Cortex of kidney (tissue), 1 donor: ENCODE results near the gene NAV2.
"Not testable (repeated sequence)": the region's sequence is repeated elsewhere in the genome, so short reads cannot be mapped to it uniquely, and the experiment has no call there.

Source experiments
- DNase-seq: peaks from one replicate; lab custom pipeline; 2025; lab: John Stamatoyannopoulos, UW

NAV2 gene

DNA sequence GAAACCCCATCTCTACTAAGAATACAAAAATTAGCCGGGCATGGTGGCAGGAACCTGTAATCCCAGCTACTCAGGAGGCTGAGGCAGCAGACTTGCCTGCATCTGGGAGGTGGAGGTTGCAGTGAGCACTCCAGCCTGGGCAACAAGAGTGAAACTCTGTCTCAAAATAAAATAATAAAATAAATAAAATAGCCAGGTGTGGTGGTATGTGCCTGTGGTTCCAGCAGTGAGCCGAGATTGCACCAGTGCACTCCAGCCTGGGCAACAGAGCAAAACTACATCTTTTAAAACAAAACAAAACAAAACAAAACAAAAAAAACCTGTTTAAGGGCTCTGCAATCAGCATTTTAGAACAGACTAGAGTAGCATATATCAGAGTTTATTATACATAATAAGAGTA lies 214.8 kb downstream of the NAV2 start:
- DNase-seq: not testable (repeated sequence)

DNA sequence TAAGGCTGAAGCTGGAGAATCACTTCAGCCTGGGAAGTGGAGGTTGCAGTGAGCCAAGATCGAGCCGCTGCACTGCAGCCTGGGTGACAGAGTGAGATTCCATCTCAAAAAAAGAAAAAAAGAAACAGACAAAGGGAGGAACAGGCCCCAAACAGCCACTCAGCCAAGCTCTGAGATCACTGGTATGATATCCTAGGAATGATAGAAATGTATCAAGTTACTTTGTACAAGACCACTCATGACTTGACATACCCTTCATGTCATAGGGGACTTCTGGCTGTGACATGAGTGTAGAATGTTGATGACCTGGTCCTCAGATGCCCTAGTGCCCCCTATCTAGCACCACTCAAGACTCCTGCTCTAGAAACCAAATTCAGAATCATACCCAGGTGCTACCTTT lies 216.5 kb downstream of the NAV2 start:
- DNase-seq: no peak

DNA sequence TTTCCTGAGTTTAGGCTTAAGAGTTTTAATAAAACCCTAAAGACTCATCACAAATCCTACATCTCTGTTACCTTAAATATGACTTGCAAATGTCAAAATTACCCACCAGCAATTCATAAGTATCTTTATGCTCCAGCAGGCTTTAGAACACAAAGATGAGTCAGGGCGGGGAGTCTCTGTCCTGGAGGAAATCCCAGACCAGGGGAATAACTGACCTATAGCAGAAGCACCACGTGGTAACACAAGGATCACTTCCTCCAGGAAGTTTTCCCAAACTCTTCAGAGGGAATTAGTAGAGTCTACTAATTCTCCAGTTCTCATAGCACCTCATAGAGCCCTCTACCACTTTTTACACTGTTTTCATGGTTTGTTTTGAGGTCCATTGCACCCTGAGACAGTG lies 217.0 kb downstream of the NAV2 start:
- DNase-seq: no peak

DNA sequence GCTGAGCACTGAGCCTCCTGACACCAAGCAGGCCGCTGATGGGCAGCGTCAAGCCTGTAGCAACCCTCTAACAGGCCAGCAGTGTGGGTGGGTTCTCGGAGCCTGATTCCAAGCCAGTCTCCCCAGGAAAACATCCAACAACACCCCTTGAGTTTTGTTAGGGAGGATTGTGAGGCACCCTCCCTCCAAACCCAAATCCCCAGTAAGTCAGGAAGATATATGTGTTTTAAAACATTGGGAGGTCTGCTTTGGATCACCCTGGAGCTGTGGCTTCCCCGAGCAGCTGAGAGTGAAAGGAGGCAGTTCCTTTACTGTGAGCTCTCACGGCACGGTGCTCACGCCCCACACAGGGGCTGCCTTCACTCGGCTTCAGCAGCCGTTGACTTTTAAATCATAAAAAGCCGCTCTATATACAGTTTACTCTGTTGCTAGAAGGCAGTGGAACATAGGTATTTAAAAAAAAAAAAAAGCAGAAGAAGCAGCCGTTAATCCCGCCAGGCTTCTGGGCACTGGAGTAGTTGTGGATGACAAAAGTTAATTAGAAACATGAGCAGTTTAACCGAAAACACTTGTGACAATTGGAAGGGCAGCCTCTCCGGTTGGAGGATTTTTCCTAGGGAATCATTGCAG lies 218.6 kb downstream of the NAV2 start:
- no peak for DNase-seq

- no peak for DNase-seq
Measured at GRCh38 chr11:19931771-19932369, 219.2 kb downstream of the NAV2 start.

GRCh38 chr11:19933132-19933735 lies 220.6 kb downstream of the NAV2 start:
- no peak for DNase-seq

DNA sequence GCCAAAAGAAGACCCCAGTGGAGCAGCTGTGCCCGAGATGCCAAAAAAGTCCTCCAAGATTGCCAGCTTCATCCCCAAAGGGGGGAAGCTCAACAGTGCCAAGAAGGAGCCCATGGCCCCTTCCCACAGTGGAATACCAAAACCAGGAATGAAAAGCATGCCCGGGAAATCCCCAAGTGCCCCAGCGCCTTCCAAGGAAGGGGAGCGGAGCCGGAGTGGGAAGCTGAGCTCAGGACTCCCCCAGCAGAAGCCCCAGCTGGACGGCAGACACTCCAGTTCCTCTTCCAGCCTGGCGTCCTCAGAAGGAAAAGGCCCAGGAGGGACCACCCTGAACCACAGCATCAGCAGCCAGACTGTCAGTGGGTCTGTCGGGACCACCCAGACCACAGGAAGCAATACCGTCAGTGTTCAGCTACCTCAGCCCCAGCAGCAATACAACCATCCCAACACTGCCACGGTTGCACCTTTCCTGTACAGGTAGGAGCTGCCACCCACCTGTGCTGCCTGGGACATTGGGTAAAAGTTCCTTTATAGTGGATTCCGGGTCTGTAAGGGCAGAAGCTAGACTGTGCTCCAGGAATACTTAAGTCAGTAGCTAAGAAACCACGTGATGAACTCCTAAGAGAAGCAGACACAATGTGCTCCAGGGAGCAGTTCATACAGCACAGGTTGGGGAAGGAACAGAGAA lies 221.3 kb downstream of the NAV2 start:
- no peak for DNase-seq

GRCh38 chr11:19934828-19935259 lies 222.2 kb downstream of the NAV2 start:
- DNase-seq: no peak

DNA sequence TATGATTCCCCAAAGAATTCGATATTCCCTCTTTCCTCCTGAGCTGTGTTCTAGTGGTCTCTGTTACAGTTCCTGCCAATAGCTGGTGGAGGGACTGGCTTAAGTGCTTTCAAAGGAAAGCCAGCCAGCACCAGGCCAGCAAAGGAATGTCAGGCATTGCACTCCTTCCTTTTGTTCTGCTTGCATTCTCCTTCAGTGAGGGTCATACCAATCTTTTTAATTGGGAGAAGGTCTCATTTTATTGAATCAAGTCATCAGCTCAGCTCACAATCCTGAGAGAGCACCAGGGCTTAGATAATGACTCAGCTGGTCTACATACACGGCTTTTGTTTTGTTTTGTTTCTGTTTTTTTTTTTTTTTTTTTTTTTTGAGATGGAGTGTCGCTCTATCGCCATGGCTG lies 222.9 kb downstream of the NAV2 start:
- DNase-seq: no peak

DNA sequence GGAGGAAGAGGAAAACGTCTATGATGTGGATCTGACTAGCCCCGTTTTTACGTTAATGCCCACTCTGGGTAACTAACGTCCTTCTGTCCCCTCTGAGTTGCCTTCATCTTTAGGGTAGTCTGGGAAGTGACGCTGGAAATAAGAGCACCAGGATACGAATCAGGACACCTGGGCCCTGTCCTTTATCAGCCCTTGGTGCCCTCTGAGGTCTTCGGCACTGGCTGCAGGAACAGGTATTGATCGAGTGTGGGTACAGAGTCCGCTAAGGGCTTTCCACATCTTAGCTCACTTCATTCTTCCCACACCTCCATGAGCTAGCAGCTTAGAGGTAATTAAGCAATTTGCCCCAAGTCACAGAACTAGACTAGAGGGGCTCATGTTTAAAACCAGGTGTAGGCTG lies 223.8 kb downstream of the NAV2 start:
- DNase-seq: no peak

GRCh38 chr11:19938169-19938856 lies 225.7 kb downstream of the NAV2 start:
- no peak for DNase-seq

GRCh38 chr11:19938866-19939265 lies 226.2 kb downstream of the NAV2 start:
- DNase-seq: no peak

DNA sequence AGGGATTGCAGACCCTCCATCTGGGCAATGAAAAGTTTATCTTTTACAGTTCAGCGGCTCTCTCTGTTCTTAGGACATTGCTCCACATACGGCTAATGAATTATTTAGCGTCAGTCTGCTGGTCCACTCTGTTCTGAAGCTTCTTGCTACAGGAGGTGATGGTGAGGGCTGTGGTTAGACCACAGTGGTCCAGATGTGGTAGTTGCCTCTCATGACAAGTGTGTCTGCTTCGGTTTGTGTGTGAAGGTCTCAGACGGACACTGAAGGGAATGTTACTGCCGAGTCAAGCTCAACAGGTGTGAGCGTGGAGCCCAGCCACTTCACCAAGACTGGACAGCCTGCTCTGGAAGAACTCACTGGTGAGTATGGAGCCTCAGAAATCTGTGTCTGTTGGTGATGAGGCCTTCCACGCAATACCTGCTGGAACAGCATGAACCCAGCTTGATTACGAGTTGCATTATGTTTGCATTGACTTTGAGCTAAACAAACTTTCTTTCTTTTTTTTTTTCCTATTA lies 226.8 kb downstream of the NAV2 start:
- no peak for DNase-seq

GRCh38 chr11:19940831-19941230 lies 228.2 kb downstream of the NAV2 start:
- no peak for DNase-seq

- no peak for DNase-seq
Measured at GRCh38 chr11:19946681-19947080, 234.0 kb downstream of the NAV2 start.

DNA sequence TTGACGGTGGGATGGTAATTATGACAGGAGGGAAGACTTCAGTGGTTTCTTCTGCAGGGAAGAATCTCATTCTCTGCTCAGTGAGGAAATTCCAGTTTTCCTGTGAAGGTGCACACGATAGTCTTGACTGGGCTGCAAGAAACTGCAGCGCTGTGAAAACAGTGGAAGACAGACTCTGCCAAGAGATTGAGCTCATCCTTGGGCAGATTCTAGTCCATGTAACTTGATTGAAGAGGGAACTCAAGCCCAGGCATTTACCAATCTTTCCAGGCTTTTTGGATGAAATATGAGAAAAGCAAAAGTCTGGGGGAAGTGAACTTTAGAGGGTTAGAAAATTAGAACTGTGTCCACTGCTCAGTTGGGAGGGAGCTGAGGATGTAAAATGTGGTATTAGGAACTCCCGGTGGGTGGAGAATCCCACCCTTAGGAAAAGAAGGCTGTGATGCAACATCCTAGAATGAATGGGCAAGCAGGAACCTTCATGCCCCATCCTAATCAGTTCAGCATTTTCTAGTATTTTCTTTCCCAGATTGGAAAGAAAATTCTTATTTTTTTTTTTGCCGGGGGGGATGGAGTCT lies 235.0 kb downstream of the NAV2 start:
- DNase-seq: no peak

DNA sequence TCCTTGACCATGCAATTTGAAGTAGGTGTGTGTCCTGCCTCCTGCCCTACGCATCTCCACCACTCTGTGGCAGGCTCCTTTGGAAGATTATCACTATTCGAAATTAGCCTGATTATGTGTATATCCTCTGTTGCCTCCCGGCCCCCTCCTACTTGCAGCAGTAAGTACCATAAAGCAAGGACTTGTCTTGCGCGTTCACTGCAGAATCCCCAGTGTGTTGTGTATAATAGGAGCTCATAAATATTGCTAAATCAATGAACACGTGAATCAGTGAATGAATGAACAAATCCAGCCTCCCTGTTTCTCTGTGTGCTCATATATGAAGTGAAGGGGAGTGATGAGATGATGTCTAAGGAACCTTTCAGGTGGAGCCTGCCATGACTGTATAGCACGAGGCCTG lies 237.0 kb downstream of the NAV2 start:
- DNase-seq: no peak

DNA sequence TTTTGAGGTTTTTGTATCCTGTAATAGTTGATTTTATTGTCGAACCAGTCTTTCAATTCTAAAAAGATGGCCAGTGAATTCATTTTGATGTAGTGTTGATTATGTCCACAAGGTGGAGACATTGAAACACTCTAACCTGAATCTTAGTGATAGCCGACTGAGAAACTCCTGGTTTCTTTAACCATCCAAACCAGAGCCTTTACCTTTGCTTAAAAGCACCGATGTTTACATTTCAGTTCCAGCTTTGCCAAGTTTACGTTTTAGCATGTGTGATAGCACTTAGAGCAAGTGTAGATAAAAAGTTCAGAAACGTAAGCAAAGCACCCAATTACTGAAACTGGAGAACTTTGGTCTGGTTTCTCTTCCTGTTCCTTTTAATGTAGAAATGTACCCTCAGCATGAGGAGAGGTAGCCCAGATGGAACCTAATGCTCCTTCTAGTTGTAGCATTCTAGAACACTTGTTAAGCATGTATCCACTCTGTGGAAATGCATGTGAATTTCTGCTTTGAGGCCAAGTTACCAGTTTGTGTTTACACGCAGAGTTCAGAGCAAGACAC lies 239.0 kb downstream of the NAV2 start:
- no peak for DNase-seq

DNA sequence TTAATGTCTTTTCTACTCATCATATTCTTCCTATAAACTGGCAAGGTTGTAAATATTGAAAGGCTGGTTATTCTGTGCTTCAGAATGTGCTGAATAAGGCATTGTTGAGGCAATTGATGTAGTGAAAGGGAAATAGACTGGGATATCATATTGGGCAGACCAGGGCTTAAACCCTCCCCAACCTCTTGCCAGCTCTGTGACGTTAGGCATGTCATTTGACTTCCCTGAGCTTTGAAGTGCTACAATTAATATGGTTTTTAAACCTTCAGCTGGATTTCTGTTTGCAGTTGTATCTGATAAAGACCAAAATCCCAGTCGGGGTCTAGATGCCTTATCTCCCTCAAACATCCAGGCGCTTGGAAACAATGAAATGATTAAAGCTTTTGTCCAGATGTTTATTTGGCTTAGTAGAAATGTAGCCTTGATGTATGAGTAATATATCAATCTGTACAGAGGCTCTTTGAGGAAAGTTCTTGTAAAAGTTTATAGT lies 239.5 kb downstream of the NAV2 start:
- no peak for DNase-seq

- DNase-seq: no peak
Measured at GRCh38 chr11:19952911-19953310, 240.3 kb downstream of the NAV2 start.

GRCh38 chr11:19953336-19953735 lies 240.7 kb downstream of the NAV2 start:
- DNase-seq: no peak
